ENCODE data around the gene XYLT1.

XYLT1 gene

DNA sequence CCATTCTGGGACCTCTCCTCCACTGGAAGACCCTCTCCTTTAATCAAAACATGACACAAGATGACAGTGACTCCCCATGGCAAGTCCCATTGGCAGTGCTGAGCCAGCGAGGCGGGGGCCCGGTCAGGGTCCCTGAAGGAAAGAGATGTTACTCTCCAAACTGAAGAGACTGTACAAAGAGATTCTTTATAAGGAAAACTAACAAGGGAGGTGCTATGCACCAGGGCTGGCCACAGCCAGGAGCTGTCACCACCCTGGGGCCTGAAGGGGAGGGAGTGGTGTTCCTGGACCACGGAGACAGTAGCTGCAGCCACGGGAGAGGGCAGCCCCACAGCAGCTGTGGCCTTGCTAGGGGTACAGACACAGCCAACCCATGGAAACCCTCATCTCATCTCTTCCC is 123.1 kb downstream of the XYLT1 start:
- DNase-seq (ENCODE audit: low spot score), result no peak
- no peak for TF ChIP-seq CTCF (IDR thresholded peaks at IDR 0.05)
- no peak overlapping the region for H3K27ac ChIP-seq
- no peak overlapping the region for H3K4me3 ChIP-seq

- peak overlapping the region in 1 of 2 donors; percentile 44 for H3K27ac ChIP-seq
- no peak overlapping the region for H3K4me3 ChIP-seq
- TF ChIP-seq CTCF (IDR thresholded peaks at IDR 0.05), result no peak
- no peak for DNase-seq (ENCODE audit: low spot score)
Observed at GRCh38 chr16:17346621-17347569, 123.9 kb downstream of the XYLT1 start.

DNA sequence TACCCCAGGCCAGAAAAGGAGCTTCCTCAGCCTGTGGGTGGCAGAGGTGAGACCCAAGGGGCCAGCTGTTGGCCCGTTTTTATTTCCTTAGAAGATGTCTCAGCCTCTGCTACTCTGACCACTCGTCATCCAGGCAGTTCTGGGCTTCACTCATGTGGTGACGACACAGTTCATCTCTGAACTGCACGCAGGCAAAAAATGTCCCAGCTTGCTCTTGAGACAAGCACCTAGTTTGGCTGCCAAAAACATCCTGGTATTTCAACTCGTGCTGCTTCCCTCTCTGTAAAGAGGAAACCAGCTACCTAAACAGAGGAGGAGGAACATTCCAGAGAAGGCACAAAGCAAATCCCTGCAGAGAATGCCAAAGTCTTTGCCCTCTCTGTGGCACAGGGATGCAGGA is 125.7 kb downstream of the XYLT1 start:
- no peak for DNase-seq (ENCODE audit: low spot score)
- no peak overlapping the region for H3K4me3 ChIP-seq
- TF ChIP-seq CTCF (IDR thresholded peaks at IDR 0.05), result no peak
- no peak overlapping the region for H3K27ac ChIP-seq

GRCh38 chr16:17343728-17344127 is 127.0 kb downstream of the XYLT1 start:
- H3K4me3 ChIP-seq, result no peak overlapping the region
- no peak for TF ChIP-seq CTCF (IDR thresholded peaks at IDR 0.05)
- no peak overlapping the region for H3K27ac ChIP-seq
- DNase-seq (ENCODE audit: low spot score), result no peak

DNA sequence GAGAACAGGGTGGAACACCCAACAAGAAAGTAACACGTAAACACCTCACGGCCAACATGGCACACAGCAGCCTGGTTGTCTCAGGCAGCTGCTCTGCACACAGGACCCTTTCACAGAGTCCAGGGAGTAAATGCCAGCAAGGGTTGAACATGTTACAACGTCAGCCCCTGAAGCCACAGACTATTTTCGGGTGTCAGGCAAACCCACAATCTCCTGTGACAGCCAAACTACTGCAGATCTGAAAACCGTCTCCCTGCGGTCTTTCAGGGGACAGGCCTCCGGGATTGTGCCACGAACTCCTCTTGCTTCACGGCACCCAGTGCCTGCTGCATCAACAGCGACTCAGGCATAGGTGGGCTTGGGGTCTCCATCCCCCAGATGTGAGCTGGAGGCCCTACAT is 127.7 kb downstream of the XYLT1 start:
- no peak for DNase-seq (ENCODE audit: low spot score)

GRCh38 chr16:17342031-17342430 is 128.7 kb downstream of the XYLT1 start:
- TF ChIP-seq CTCF (IDR thresholded peaks at IDR 0.05), result no peak
- DNase-seq (ENCODE audit: low spot score), result no peak
- Histone ChIP-seq H3K27ac (no peak overlapping the region), H3K4me3 (no peak overlapping the region)

More for the DNA sequence above, 127.7 kb downstream of the XYLT1 start:
- H3K4me3 ChIP-seq, result no peak overlapping the region
- TF ChIP-seq CTCF (IDR thresholded peaks at IDR 0.05), result no peak
- no peak overlapping the region for H3K27ac ChIP-seq

DNA sequence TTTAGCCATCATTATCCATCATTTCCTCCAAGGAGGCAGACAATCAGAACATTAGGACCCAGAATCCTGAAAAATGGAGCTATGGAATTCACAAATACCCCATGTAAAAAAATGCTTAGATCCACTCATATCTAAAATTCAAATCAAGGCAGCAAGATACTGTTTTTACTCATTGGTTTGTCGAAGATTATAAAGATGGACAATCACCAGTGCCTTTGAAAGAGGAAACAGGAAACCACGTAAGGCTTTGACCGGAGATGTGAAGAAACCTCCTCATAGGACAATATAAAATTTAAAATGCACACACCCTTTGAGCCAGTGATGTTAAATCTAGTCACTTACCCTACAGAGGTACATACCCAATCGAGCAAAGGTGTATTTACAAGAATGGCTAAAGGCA is 130.0 kb downstream of the XYLT1 start:
- DNase-seq (ENCODE audit: low spot score), result no peak
- Histone ChIP-seq H3K4me3 (no peak overlapping the region), H3K27ac (peak overlapping the region in 1 of 2 donors; percentile 9)
- no peak for TF ChIP-seq CTCF (IDR thresholded peaks at IDR 0.05)
